Fibroblast of peridontal ligament (primary cell): ENCODE data around the gene SEMA4G.

Experiments
- DNase-seq: peaks from one replicate; pipeline ENCODE4 v3.0.0-alpha.2; 2010; ENCODE audit errors: extremely low read depth

Gene SEMA4G

GRCh38 chr10:101006593-101007098, 37.3 kb downstream of the SEMA4G start:
- DNase-seq = no peak

GRCh38 chr10:101007099-101007711, 37.9 kb downstream of the SEMA4G start:
- no peak for DNase-seq

GRCh38 chr10:101007915-101008822, 38.9 kb downstream of the SEMA4G start:
- DNase-seq = no peak

- no peak for DNase-seq
These were observed 39.6 kb downstream of the SEMA4G start for GRCh38 chr10:101008823-101009423.

GRCh38 chr10:101010329-101010728, 41.0 kb downstream of the SEMA4G start:
- no peak for DNase-seq

GRCh38 chr10:101011517-101012423, 42.5 kb downstream of the SEMA4G start:
- DNase-seq = no peak

GRCh38 chr10:101012525-101013364, 43.4 kb downstream of the SEMA4G start:
- peak; percentile 91 for DNase-seq

- DNase-seq = no peak
These were observed 44.1 kb downstream of the SEMA4G start for GRCh38 chr10:101013365-101013825.

- peak; percentile 70 for DNase-seq
These were observed 45.1 kb downstream of the SEMA4G start for GRCh38 chr10:101014230-101014884.

- peak; percentile 90 for DNase-seq
These were observed 45.8 kb downstream of the SEMA4G start for GRCh38 chr10:101014966-101015581.

- no peak for DNase-seq
These were observed 46.3 kb downstream of the SEMA4G start for GRCh38 chr10:101015582-101015973.

GRCh38 chr10:101016814-101017213, 47.5 kb downstream of the SEMA4G start:
- no peak for DNase-seq

- peak; percentile 48 for DNase-seq
These were observed 48.9 kb downstream of the SEMA4G start for GRCh38 chr10:101018118-101018599.

- peak; percentile 74 for DNase-seq
These were observed 49.5 kb downstream of the SEMA4G start for GRCh38 chr10:101018600-101019439.
